Measurements from ENCODE around the gene FBXO24. TPM values are rescaled to one million over a fixed set of nuclear protein-coding genes. Genes with fewer than 3 reads are reported as not detected.

The FBXO24 gene
- total and polyA plus RNA-seq, 7 donors, result 0.13 to 1.1 (median 0.30) TPM

DNA sequence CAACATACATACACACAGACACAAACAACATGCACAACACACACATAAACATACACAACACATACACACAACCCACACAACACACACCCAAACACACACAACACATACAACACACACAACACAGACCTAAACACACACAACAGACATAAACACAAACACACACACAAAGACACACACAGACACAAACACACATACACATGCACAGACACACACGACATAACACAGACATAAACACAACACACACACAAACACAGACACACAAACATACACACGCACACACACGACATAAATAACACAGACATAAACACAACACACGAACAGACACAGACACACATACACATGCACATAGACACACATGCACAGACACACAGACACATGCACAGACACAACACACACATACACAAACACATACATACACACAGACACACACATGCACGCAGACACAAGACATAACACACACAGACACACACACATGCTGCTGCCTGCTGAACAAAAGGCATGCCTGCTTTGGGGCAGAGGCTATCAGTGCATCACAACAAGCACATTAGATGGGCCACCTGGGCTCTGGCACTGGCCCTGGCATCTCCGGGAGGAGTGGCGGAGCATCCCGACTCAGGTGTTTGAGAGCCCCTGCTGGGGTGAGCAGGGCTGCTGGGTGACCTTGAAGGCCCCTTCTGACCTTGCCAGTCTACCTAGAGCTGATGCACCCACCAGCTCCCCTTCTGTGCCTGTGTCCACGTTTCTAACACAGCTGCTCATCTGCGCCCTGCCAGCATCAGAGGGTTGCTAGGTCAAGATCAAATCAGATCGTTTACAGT, 5.5 kb upstream of the FBXO24 start:
- peaks cover 0 to 14% (median 2%) of the 10 kb centered on the region in 3 donors for H3K27me3 ChIP-seq (ENCODE audit: insufficient read depth in 3 of 3, low read length in 2 of 3)
- ATAC-seq (no peak), DNase-seq (no peak)
- H3K4me1 ChIP-seq, result peaks cover 15% of the 10 kb centered on the region
- intact Hi-C loops (cut with DNase I), result no loop called here
- TF ChIP-seq, protein P1, sequence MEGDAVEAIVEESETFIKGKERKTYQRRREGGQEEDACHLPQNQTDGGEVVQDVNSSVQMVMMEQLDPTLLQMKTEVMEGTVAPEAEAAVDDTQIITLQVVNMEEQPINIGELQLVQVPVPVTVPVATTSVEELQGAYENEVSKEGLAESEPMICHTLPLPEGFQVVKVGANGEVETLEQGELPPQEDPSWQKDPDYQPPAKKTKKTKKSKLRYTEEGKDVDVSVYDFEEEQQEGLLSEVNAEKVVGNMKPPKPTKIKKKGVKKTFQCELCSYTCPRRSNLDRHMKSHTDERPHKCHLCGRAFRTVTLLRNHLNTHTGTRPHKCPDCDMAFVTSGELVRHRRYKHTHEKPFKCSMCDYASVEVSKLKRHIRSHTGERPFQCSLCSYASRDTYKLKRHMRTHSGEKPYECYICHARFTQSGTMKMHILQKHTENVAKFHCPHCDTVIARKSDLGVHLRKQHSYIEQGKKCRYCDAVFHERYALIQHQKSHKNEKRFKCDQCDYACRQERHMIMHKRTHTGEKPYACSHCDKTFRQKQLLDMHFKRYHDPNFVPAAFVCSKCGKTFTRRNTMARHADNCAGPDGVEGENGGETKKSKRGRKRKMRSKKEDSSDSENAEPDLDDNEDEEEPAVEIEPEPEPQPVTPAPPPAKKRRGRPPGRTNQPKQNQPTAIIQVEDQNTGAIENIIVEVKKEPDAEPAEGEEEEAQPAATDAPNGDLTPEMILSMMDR (IDR thresholded peaks at IDR 0.05), result no peak
- no peaks in the 10 kb centered on the region for H3K9me3 ChIP-seq
- H3K36me3 ChIP-seq (ENCODE audit: insufficient read depth in 1 of 2, low read depth in 1 of 2), result peaks cover 4 to 72% of the 10 kb centered on the region in 2 donors
- WGBS, 3 donors, result 81 to 85% (median 82%) methylated on average over 11 of the region's 11 CpGs
- no peak overlapping the region for H3K27ac ChIP-seq
- H3K4me3 ChIP-seq, result no peak overlapping the region

DNA sequence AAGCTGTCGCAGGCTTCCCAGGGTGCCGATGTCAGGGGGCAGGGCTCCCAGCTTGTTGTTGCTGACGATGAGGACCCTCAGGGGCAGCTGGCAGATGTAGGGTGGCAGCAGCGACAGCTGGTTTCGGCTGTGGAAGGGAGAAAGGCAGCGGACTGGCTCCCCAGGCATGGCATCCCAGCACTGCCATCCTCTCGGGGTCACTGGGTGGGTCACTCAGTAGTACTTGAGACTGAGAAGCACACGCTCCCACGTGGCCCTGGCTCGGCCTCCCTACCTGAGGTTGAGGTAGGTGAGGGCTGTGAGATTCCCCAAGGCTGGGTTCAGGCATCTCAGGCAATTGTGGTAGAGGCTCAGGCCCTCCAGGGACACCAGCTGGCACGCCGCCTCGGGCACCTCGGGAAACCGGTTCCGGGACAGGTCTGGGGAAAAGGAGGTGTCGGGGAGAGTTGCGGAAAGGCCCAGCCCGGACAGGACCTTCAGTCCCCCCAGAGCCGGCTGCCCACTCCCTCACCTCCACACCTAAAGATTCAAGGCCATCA, 4.0 kb upstream of the FBXO24 start:
- Histone ChIP-seq H3K4me1 (peaks cover 16% of the 10 kb centered on the region), H3K4me3 (no peak overlapping the region), H3K27ac (no peak overlapping the region), H3K9me3 (no peaks in the 10 kb centered on the region), H3K36me3 (ENCODE audit: insufficient read depth in 1 of 2, low read depth in 1 of 2) (peaks cover 4 to 58% of the 10 kb centered on the region in 2 donors), H3K27me3 (ENCODE audit: insufficient read depth in 3 of 3, low read length in 2 of 3) (peaks cover 0 to 8% (median 0%) of the 10 kb centered on the region in 3 donors)
- TF ChIP-seq, protein P1 (IDR thresholded peaks at IDR 0.05), result no peak
- intact Hi-C loops (cut with DNase I), result no loop called here
- DNase-seq, result no peak
- WGBS, 3 donors, result 81 to 85% (median 83%) methylated on average over 15 to 20 of the region's 20 CpGs
- no peak for ATAC-seq

DNA sequence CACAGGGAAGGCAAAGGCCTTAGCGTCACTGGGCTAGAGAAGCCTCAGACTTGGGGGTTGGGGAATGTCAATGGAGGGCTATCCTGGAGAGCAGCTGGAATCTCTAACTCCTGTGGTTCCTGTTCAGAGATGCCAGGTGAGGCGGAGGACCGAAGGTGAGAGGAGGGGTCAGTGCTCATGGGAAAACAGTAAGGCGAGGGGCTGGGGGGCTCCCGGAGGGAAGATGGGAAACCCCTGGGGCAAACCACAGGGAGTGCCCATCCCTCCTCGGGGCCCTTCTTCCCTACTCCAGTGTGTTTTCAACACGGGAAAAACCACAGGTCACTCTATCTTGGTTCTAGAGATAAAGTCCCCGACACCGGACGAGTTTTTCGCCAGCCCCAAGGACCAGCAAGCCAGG, 3.5 kb upstream of the FBXO24 start:
- peaks cover 3 to 52% of the 10 kb centered on the region in 2 donors for H3K36me3 ChIP-seq (ENCODE audit: insufficient read depth in 1 of 2, low read depth in 1 of 2)

DNA sequence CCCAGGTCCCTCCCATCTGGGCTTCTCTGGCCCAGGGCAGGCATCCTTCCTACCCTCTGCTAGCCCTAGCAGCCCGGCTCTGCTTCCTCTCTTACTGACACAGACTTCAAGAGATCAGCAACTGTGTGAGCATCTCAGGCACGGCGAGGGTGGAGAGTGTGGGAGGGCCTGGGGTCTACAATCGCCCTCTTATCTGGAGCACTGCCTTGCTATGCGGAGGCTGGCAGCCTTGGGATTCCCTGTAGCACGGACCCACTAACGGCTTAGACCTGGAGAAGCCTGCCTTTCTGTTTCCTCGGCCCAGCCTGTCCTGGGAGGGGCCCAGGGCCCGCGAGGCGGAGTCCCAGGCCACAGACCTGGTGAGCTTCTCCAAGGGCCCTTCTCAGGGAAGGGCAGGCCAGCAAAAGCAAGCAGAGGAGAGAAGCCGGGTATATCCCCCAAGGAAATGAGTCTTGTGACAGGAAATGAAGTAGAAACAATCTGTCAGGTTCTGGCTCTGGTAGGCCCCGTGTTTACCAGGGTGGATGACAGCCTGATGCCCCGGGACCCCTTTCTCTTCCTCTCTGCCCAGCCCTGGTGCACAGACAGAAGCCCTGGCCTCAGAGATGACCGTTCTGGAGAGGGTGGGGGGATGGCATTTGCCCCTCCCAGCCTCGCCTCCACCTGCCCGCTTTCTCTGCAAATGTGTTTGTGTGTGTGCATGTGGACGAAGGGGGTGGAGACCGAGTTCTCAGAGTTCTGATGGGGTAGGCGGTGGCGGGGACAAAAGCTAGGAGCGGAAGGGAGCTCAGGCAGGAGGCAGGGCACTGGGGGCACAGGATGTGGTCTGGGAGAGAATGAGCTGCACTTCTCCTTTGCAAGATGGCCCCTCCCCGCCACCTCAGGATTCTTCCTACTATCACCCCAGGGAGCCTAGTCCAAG, 2.7 kb upstream of the FBXO24 start:
- intact Hi-C loops (cut with DNase I), result loop anchor here in 1 of 2 donors (1.0 kb wide), 1 partner anchor 91 kb away; no protein-coding TSS in a partner anchor
- DNase-seq (peak; percentile 61 to 71), ATAC-seq (no peak)
- peaks cover 0 to 45% of the 10 kb centered on the region in 2 donors for H3K36me3 ChIP-seq (ENCODE audit: insufficient read depth in 1 of 2, low read depth in 1 of 2)
- H3K9me3 ChIP-seq, result no peaks in the 10 kb centered on the region
- no peak overlapping the region for H3K27ac ChIP-seq
- peaks cover 20% of the 10 kb centered on the region for H3K4me1 ChIP-seq
- TF ChIP-seq, protein P1 (IDR thresholded peaks at IDR 0.05), result no peak
- peak overlapping the region; percentile 100 for H3K4me3 ChIP-seq
- H3K27me3 ChIP-seq (ENCODE audit: insufficient read depth in 3 of 3, low read length in 2 of 3), result no peaks in the 10 kb centered on the region
- 56 to 65% (median 62%) methylated on average over 22 to 23 of the region's 23 CpGs for WGBS, 3 donors

More for the DNA sequence above, 3.5 kb upstream of the FBXO24 start:
- DNase-seq (no peak), ATAC-seq (no peak)
- intact Hi-C loops (cut with DNase I), result no loop called here
- 77 to 82% (median 81%) methylated on average over 11 of the region's 11 CpGs for whole genome bisulfite sequencing, 3 donors
- Histone ChIP-seq H3K4me3 (peak overlapping the region; percentile 100), H3K9me3 (no peaks in the 10 kb centered on the region), H3K27me3 (ENCODE audit: insufficient read depth in 3 of 3, low read length in 2 of 3) (peaks cover 0 to 3% (median 0%) of the 10 kb centered on the region in 3 donors), H3K4me1 (peaks cover 20% of the 10 kb centered on the region), H3K27ac (no peak overlapping the region)
- TF ChIP-seq, protein P1 (IDR thresholded peaks at IDR 0.05), result no peak
